ENCODE data around the gene LMNTD2. TPM values are rescaled to one million over a fixed set of nuclear protein-coding genes. Genes with fewer than 3 reads are reported as not detected.

The LMNTD2 gene
- total and polyA plus RNA-seq, 2 donors (not counting 3 experiments of a cell fraction or from before 2014, with no cell fraction given), result 2.1 to 2.6 TPM

DNA sequence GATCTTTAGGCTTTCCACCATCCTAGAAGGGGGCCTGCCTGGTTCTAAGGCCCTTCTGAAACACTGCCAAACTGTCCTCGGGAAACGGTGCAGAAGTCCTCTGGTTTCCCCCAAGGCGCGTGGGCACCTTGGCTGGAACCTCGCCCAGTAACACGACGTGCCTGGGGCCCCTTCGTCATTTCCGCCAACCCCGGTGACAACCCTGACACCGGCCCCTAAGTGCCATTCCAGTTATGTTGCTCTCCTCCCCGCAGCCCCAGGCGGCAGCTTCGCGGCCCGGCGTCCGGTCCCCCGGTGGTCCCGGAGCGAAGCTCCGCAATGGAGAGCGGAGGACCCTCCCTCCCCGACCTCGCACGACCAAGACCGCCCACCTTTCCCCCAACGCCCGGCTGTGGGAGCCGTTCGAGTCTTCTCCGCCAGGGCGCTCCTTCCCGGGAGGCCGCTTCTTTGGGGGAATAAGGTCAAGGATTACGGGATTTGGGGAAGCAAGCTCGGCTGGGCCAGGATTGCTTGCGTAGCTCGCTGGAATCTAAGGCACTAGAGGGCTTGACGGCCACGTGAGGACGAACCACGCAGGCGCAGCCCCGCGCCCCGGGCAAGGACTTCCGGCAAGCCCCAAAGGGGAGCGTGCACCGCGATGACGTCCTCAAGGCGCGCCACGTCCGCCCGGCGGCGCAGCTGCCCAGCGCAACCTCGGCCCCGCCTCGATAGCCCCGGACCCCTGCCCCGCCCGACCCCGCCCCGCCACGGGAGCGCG lies 54.1 kb downstream of the LMNTD2 start:
- ChIA-PET CTCF (interaction anchor here (1.1 to 1.3 kb wide), 2 partner anchors 12 to 99 kb away, joined by 3 to 6 read pairs; no protein-coding TSS in a partner anchor), POLR2A (interaction anchor here (0.7 to 1.4 kb wide), 6 partner anchors 37 to 515 kb away, joined by 3 to 4 read pairs (median 3); partner anchors contain the start of genes BET1L and RIC8A)
- H3K27me3 ChIP-seq (ENCODE audit: control insufficient read depth in 2 of 2, insufficient read depth in 2 of 2, low read length in 2 of 2), result no peaks in the 10 kb centered on the region
- intact Hi-C loops (cut with micrococcal nuclease) (loop anchor here (1.0 to 2.0 kb wide), 3 partner anchors 92 to 299 kb away; partner anchors contain the start of genes BET1L, PSMD13, RIC8A and SIGIRR), dilution Hi-C loops (cut with MboI; ENCODE audit: extremely low pct_ligation_motif_present, low sequenced_read_pairs) (no loop called here)
- peak overlapping the region; percentile 99 for H3K9ac ChIP-seq (replicated peaks; ENCODE audit: extremely low read depth, insufficient read depth, low read length)
- no peaks in the 10 kb centered on the region for H4K20me1 ChIP-seq (replicated peaks; ENCODE audit: control insufficient read depth, extremely low read depth, insufficient read depth, low read length)
- peak overlapping the region; percentile 82 for H3K4me2 ChIP-seq (ENCODE audit: insufficient read depth, low read length)
- peaks cover 24% of the 10 kb centered on the region for H3K4me1 ChIP-seq (ENCODE audit: control insufficient read depth, extremely low read depth, insufficient read depth, low read length)
- H3K4me3 ChIP-seq (replicated peaks in 1 of 3; ENCODE audit: insufficient read depth in 1 of 3, low read depth in 1 of 3, low read length in 3 of 3), result peak overlapping the region; percentile 69 to 81 (median 79)
- H3K9me1 ChIP-seq (replicated peaks; ENCODE audit: control insufficient read depth, extremely low read depth, insufficient read depth, low read length), result no peaks in the 10 kb centered on the region
- FAIRE-seq (peak; percentile 98), DNase-seq (ENCODE audit: low read depth, low spot score) (peak; percentile 98)
- peaks cover 0 to 5% of the 10 kb centered on the region in 2 experiments for H3K36me3 ChIP-seq (ENCODE audit: control insufficient read depth in 2 of 2, extremely low read depth in 1 of 2, insufficient read depth in 2 of 2, low read length in 2 of 2)
- H3K27ac ChIP-seq (ENCODE audit: insufficient read depth, low read depth, low read length), result peak overlapping the region; percentile 99
- peaks cover 20% of the 10 kb centered on the region for H3K79me2 ChIP-seq (ENCODE audit: control insufficient read depth, insufficient read depth, low read length)
- BruUV-seq (replicated peaks), result TSS peak; percentile 51
- TF ChIP-seq JUN (IDR thresholded peaks at IDR 0.05; ENCODE audit: borderline replicate concordance, insufficient read depth, insufficient read length, low read depth) (no peak), MYC (IDR thresholded peaks at IDR 0.05; ENCODE audit: low read depth, low read length) (peak; percentile 94), GATA2 (IDR thresholded peaks at IDR 0.05; ENCODE audit: insufficient read depth, insufficient read length, low read depth, low read length) (no peak), FOS (IDR thresholded peaks at IDR 0.05; ENCODE audit: borderline replicate concordance, insufficient read depth, low read length) (no peak), POLR2A (IDR thresholded peaks at IDR 0.05; ENCODE audit: low read depth, low read length) (peak; percentile 53), EZH2 (IDR thresholded peaks at IDR 0.05; ENCODE audit: borderline replicate concordance, low read depth, low read length, severe bottlenecking) (no peak)
- TF ChIP-seq, protein P1, sequence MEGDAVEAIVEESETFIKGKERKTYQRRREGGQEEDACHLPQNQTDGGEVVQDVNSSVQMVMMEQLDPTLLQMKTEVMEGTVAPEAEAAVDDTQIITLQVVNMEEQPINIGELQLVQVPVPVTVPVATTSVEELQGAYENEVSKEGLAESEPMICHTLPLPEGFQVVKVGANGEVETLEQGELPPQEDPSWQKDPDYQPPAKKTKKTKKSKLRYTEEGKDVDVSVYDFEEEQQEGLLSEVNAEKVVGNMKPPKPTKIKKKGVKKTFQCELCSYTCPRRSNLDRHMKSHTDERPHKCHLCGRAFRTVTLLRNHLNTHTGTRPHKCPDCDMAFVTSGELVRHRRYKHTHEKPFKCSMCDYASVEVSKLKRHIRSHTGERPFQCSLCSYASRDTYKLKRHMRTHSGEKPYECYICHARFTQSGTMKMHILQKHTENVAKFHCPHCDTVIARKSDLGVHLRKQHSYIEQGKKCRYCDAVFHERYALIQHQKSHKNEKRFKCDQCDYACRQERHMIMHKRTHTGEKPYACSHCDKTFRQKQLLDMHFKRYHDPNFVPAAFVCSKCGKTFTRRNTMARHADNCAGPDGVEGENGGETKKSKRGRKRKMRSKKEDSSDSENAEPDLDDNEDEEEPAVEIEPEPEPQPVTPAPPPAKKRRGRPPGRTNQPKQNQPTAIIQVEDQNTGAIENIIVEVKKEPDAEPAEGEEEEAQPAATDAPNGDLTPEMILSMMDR (IDR thresholded peaks at IDR 0.05; ENCODE audit: extremely low read depth in 1 of 2, insufficient read depth in 1 of 2, low read depth in 1 of 2, low read length in 2 of 2), result no peak
- TF ChIP-seq, protein P2, sequence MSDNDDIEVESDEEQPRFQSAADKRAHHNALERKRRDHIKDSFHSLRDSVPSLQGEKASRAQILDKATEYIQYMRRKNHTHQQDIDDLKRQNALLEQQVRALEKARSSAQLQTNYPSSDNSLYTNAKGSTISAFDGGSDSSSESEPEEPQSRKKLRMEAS (IDR thresholded peaks at IDR 0.05; ENCODE audit: insufficient read depth, insufficient read length), result peak; percentile 92
- H2AFZ ChIP-seq (ENCODE audit: low read depth, low read length), result peak overlapping the region; percentile 38
- H3K9me3 ChIP-seq (replicated peaks; ENCODE audit: control insufficient read depth, insufficient read depth, low read length), result no peaks in the 10 kb centered on the region
